HepG2 (cell line): ENCODE measurements around the gene RANBP17. TPM values are rescaled to one million over a fixed set of nuclear protein-coding genes. Genes with fewer than 3 reads are reported as not detected.

Experiments used
- ATAC-seq: fragments of 200-7000 bp; cut with Tn5 transposase; 3 replicates; pipeline ENCODE4 v1.9.1; 2020; ENCODE audit warnings: mild to moderate bottlenecking, moderate library complexity
- BruUV-seq: library from RNA; stranded (reverse); fragments of 400-500 nt; replicated peaks from 2 replicates; lab custom pipeline; 2021; lab: Mats Ljungman, UMichigan
- CTCF ChIA-PET: fragments of 300-600 bp; formaldehyde crosslinking; extraction: SDS; loops from one replicate; lab custom pipeline; 2021; ENCODE audit warnings: low total read pairs, inconsistent platforms, low intra/inter-chr PET ratio; lab: Yijun Ruan, JAX
- POLR2A ChIA-PET: fragments of 350-600 bp; sonication (Branson Sonifier 250); formaldehyde crosslinking; loops from one replicate; lab custom pipeline; 2020; ENCODE audit warnings: antibody characterized with exemption, inconsistent platforms; lab: Yijun Ruan, JAX
- DNase-seq: peaks from one replicate; pipeline ENCODE4 v3.0.0-alpha.2; 2015; ENCODE audit warnings: low spot score
- FAIRE-seq: peaks from 3 replicates; lab custom pipeline; 2011; peaks lifted over from hg19 to GRCh38; lab: Jason Lieb, UNC
- H2AFZ ChIP-seq: one replicate; pipeline ENCODE4 v1.6.1; 2011; ENCODE audit warnings: low read length, inconsistent platforms
- H3K27ac ChIP-seq: fragments of 300-600 bp; 3 replicates; pipeline ENCODE4 v1.8.0; 2011; ENCODE audit warnings: mixed run types, mild to moderate bottlenecking, mixed read lengths, low read length, inconsistent platforms; ENCODE audit not compliant: insufficient read depth; ENCODE audit errors: extremely low read length
- H3K27me3 ChIP-seq, 2 experiments: fragments of 200-600 bp in 1 of 2; 2 replicates in 1 of 2; 3 replicates in 1 of 2; pipeline versions ENCODE4 v1.6.0 to v1.8.0; 2011; ENCODE audit warnings: low read length in 2 of 2, mild to moderate bottlenecking in 2 of 2, moderate library complexity in 2 of 2, inconsistent platforms in 1 of 2; ENCODE audit not compliant: insufficient read depth in 2 of 2, control insufficient read depth in 1 of 2
- H3K36me3 ChIP-seq, 2 experiments: fragments of 200-600 bp in 1 of 2; replicated peaks in 1 of 2; 2 replicates in 1 of 2; 3 replicates in 1 of 2; pipeline versions ENCODE4 v1.5.1 to v1.8.0; 2011; ENCODE audit warnings: low read length in 2 of 2, inconsistent platforms in 1 of 2; ENCODE audit not compliant: insufficient read depth in 2 of 2, control insufficient read depth in 1 of 2
- H3K4me1 ChIP-seq: 2 replicates; pipeline ENCODE4 v1.5.1; 2012; ENCODE audit warnings: low read length, inconsistent platforms; ENCODE audit not compliant: insufficient read depth
- H3K4me2 ChIP-seq: 2 replicates; pipeline ENCODE4 v1.6.0; 2011; ENCODE audit warnings: low read depth, low read length, inconsistent platforms
- H3K4me3 ChIP-seq, 3 experiments: fragments of 200-600 bp in 1 of 3; sonication (generic), shearing (Covaris generic) in 1 of 3; replicated peaks in 1 of 3; 2 replicates each; pipeline ENCODE4 v1.5.1; 2011 to 2016; ENCODE audit warnings: low read length in 3 of 3, inconsistent platforms in 2 of 3, low read depth in 2 of 3, mild to moderate bottlenecking in 2 of 3, control low read depth in 1 of 3, mixed read lengths in 1 of 3; ENCODE audit not compliant: insufficient read depth in 1 of 3
- H3K79me2 ChIP-seq: one replicate; pipeline ENCODE4 v1.6.1; 2011; ENCODE audit warnings: low read length, inconsistent platforms; ENCODE audit not compliant: insufficient read depth
- H3K9ac ChIP-seq: 2 replicates; pipeline ENCODE4 v1.6.0; 2011; ENCODE audit warnings: mild to moderate bottlenecking, low read depth, low read length, inconsistent platforms; ENCODE audit not compliant: insufficient read depth
- H3K9me3 ChIP-seq: 2 replicates; pipeline ENCODE4 v1.5.1; 2012; ENCODE audit warnings: mild to moderate bottlenecking, low read length
- H4K20me1 ChIP-seq: 2 replicates; pipeline ENCODE4 v1.6.0; 2011; ENCODE audit warnings: inconsistent platforms, mild to moderate bottlenecking, low read length, moderate library complexity; ENCODE audit not compliant: insufficient read depth
- AGO2 ChIP-seq: fragments of 200-400 bp; formaldehyde crosslinking; optimal IDR thresholded peaks from 2 replicates; pipeline ENCODE3; 2017; ENCODE audit warnings: mild to moderate bottlenecking, low read depth, low read length, moderate library complexity
- ATF6 ChIP-seq: sonication (generic); formaldehyde crosslinking; conservative IDR thresholded peaks from 2 replicates; pipeline ENCODE4 v1.4.0; 2020; ENCODE audit warnings: missing genetic modification reagents
- CREB1 ChIP-seq, 2 experiments: fragments of 450-650 bp in 1 of 2; IDR thresholded peaks; 2 replicates each; pipeline ENCODE4 v1.6.1; 2016 to 2017; ENCODE audit warnings: control low read depth in 1 of 2, mild to moderate bottlenecking in 1 of 2, missing compliant biosample characterization in 1 of 2, missing genetic modification characterization in 1 of 2
- MED8 ChIP-seq: sonication (generic); formaldehyde crosslinking; IDR thresholded peaks from 2 replicates; pipeline ENCODE4 v1.8.1; 2023; ENCODE audit warnings: mild to moderate bottlenecking, missing genetic modification reagents; ENCODE audit not compliant: insufficient replicate concordance
- MXD4 ChIP-seq: IDR thresholded peaks from 2 replicates; pipeline ENCODE4 v1.6.1; 2016; ENCODE audit warnings: mild to moderate bottlenecking, missing biosample characterization, missing genetic modification reagents
- NR2F2 ChIP-seq: IDR thresholded peaks from 2 replicates; pipeline ENCODE4 v1.6.1; 2012; ENCODE audit warnings: low read depth, inconsistent platforms, borderline replicate concordance
- PHF5A ChIP-seq: IDR thresholded peaks from one replicate; pipeline ENCODE4 v1.6.1; 2018; ENCODE audit warnings: low read depth, missing genetic modification reagents; ENCODE audit not compliant: unreplicated experiment
- REL ChIP-seq: sonication (generic); formaldehyde crosslinking; conservative IDR thresholded peaks from 2 replicates; pipeline ENCODE4 v1.8.0; 2022; ENCODE audit warnings: mild to moderate bottlenecking, missing genetic modification reagents, moderate library complexity
- TSC22D2 ChIP-seq: sonication (generic); formaldehyde crosslinking; IDR thresholded peaks from 2 replicates; pipeline ENCODE4 v1.5.1; 2020; ENCODE audit warnings: missing genetic modification reagents, mild to moderate bottlenecking, borderline replicate concordance
- ZNF724P ChIP-seq: sonication (generic); formaldehyde crosslinking; IDR thresholded peaks from 2 replicates; pipeline ENCODE4 v1.8.0; 2022; ENCODE audit warnings: missing genetic modification reagents, borderline replicate concordance
- ZNF781 ChIP-seq: sonication (generic); formaldehyde crosslinking; IDR thresholded peaks from 2 replicates; pipeline ENCODE4 v1.5.1; 2020; ENCODE audit warnings: borderline replicate concordance, mild to moderate bottlenecking, missing genetic modification reagents; ENCODE audit errors: not compliant biosample characterization
- WGBS: methylation state at CpG from one replicate; pipeline ENCODE4 v1.1.6; 2017; ENCODE audit warnings: low lambda C conversion rate; 5-methylcytosine and 5-hydroxymethylcytosine counted together
- in situ Hi-C: cut with HindIII; loops from 2 replicates; pipeline ENCODE4 v1.10.0; 2017; ENCODE audit warnings: low pct_unique_long_range_greater_than_20kb; ENCODE audit not compliant: extremely low pct_ligation_motif_present
- intact Hi-C: fragments of 100-400 bp; cut with micrococcal nuclease; formaldehyde crosslinking; loops from one replicate; pipeline ENCODE4 v1.10.0; 2022; ENCODE audit not compliant: unreplicated experiment
- polyA plus RNA-seq, 8 experiments: library from polyadenylated mRNA; depleted of rRNA in 3 of 8; stranded (reverse) in 7 of 8; unstranded in 1 of 8; fragments of >200 nt; fragmentation: Illumina TruSeq in 4 of 8; extraction: Trizol in 4 of 8; gene quantifications; 2 replicates each; pipeline versions ENCODE4 v1.2.1 to v1.2.3, GENCODE V29; 2011 to 2016; ENCODE audit warnings: low read depth in 4 of 8, missing spikeins in 1 of 8, mixed read lengths in 1 of 8; ENCODE audit not compliant: insufficient read depth in 1 of 8
- total RNA-seq, 5 experiments: library from RNA; depleted of rRNA; stranded (reverse); fragments of >200 nt; fragmentation: Illumina TruSeq; extraction: Trizol; gene quantifications; 2 replicates each; pipeline ENCODE4 v1.2.3, GENCODE V29; 2016; ENCODE audit warnings: low read depth in 1 of 5
- TF ChIP-seq, protein P1 (sequence below): sonication (generic); formaldehyde crosslinking; IDR thresholded peaks from 2 replicates; pipeline ENCODE4 v1.4.0; 2020; ENCODE audit warnings: mild to moderate bottlenecking, missing genetic modification reagents, borderline replicate concordance

Gene RANBP17
- total and polyA plus RNA-seq, 2 of the 13 experiments (the other 11 are each of a cell fraction or from before 2014, with no cell fraction given), result not detected

- no peak for TF ChIP-seq REL (CRISPR knock-in tag)
- TF ChIP-seq ATF6 (CRISPR knock-in tag), result no peak
- TF ChIP-seq PHF5A, result no peak
These were observed 397.1 kb downstream of the RANBP17 start (continued) for GRCh38 chr5:171258737-171259415.

GRCh38 chr5:171261361-171261760 lies 399.5 kb downstream of the RANBP17 start:
- no peak for FAIRE-seq
- 0% methylated on average over 1 of the region's 1 CpG for WGBS
- in situ Hi-C loops, result no loop called here

More at GRCh38 chr5:171261361-171261760, 399.5 kb downstream of the RANBP17 start:
- no peaks in the 10 kb centered on the region for H4K20me1 ChIP-seq
- TF ChIP-seq CREB1 (IDR thresholded peaks at IDR 0.05) (no peak), CREB1 (CRISPR knock-in tag; IDR thresholded peaks at IDR 0.05) (no peak), ZNF781 (CRISPR knock-in tag) (no peak), MED8 (no peak), NR2F2 (no peak), AGO2 (no peak), TSC22D2 (no peak), MXD4 (CRISPR knock-in tag) (no peak), ZNF724P (CRISPR knock-in tag) (no peak)
- TF ChIP-seq, protein P1, sequence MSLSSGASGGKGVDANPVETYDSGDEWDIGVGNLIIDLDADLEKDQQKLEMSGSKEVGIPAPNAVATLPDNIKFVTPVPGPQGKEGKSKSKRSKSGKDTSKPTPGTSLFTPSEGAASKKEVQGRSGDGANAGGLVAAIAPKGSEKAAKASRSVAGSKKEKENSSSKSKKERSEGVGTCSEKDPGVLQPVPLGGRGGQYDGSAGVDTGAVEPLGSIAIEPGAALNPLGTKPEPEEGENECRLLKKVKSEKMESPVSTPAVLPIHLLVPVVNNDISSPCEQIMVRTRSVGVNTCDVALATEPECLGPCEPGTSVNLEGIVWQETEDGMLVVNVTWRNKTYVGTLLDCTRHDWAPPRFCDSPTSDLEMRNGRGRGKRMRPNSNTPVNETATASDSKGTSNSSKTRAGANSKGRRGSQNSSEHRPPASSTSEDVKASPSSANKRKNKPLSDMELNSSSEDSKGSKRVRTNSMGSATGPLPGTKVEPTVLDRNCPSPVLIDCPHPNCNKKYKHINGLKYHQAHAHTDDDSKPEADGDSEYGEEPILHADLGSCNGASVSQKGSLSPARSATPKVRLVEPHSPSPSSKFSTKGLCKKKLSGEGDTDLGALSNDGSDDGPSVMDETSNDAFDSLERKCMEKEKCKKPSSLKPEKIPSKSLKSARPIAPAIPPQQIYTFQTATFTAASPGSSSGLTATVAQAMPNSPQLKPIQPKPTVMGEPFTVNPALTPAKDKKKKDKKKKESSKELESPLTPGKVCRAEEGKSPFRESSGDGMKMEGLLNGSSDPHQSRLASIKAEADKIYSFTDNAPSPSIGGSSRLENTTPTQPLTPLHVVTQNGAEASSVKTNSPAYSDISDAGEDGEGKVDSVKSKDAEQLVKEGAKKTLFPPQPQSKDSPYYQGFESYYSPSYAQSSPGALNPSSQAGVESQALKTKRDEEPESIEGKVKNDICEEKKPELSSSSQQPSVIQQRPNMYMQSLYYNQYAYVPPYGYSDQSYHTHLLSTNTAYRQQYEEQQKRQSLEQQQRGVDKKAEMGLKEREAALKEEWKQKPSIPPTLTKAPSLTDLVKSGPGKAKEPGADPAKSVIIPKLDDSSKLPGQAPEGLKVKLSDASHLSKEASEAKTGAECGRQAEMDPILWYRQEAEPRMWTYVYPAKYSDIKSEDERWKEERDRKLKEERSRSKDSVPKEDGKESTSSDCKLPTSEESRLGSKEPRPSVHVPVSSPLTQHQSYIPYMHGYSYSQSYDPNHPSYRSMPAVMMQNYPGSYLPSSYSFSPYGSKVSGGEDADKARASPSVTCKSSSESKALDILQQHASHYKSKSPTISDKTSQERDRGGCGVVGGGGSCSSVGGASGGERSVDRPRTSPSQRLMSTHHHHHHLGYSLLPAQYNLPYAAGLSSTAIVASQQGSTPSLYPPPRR (CRISPR knock-in tag), result no peak
- no peak overlapping the region for H3K9ac ChIP-seq
- BruUV-seq, result no TSS peak
- DNase-seq, result no peak
- CTCF ChIA-PET, result no interaction called here
- H2AFZ ChIP-seq, result no peak overlapping the region
- no peak overlapping the region for H3K4me2 ChIP-seq
- no peak overlapping the region for H3K4me3 ChIP-seq
- POLR2A ChIA-PET, result no interaction called here
- intact Hi-C loops, result no loop called here
- H3K27me3 ChIP-seq, result no peaks in the 10 kb centered on the region
- no peak overlapping the region for H3K27ac ChIP-seq
- no peaks in the 10 kb centered on the region for H3K9me3 ChIP-seq
- no peak for ATAC-seq
- H3K4me1 ChIP-seq, result no peaks in the 10 kb centered on the region
- no peaks in the 10 kb centered on the region for H3K79me2 ChIP-seq
- no peaks in the 10 kb centered on the region for H3K36me3 ChIP-seq
